Neural progenitor cell (in vitro differentiated cells): ENCODE data around the gene B4GALNT3. TPM values are rescaled to one million over a fixed set of nuclear protein-coding genes. Genes with fewer than 3 reads are reported as not detected.

Source experiments
- DNase-seq: peaks from one replicate; pipeline ENCODE4 v3.0.0-alpha.2; 2016; ENCODE audit warnings: low spot score
- H2AFZ ChIP-seq: fragments of 200-600 bp; sonication (generic); replicated peaks from 2 replicates; pipeline ENCODE4 v1.6.1; 2016; ENCODE audit warnings: antibody characterized with exemption
- H3F3A ChIP-seq: fragments of 200-600 bp; sonication (generic); 2 replicates; pipeline ENCODE4 v1.6.1; 2016; ENCODE audit warnings: antibody characterized with exemption, low read depth
- H3K27ac ChIP-seq: fragments of 200-600 bp; sonication (generic); 2 replicates; pipeline ENCODE4 v1.5.1; 2016; ENCODE audit warnings: mild to moderate bottlenecking
- H3K27me3 ChIP-seq: fragments of 200-600 bp; sonication (generic); 2 replicates; pipeline ENCODE4 v1.6.1; 2016; ENCODE audit warnings: mild to moderate bottlenecking, moderate library complexity
- H3K36me3 ChIP-seq: fragments of 200-600 bp; sonication (generic); 2 replicates; pipeline ENCODE4 v1.5.1; 2016
- H3K4me1 ChIP-seq: fragments of 200-600 bp; sonication (generic); 2 replicates; pipeline ENCODE4 v1.6.1; 2016; ENCODE audit warnings: mixed run types
- H3K4me2 ChIP-seq: fragments of 200-600 bp; sonication (generic); 2 replicates; pipeline ENCODE4 v1.6.1; 2016
- H3K4me3 ChIP-seq: fragments of 200-600 bp; sonication (generic); 2 replicates; pipeline ENCODE4 v1.5.1; 2016
- H3K79me2 ChIP-seq: fragments of 200-600 bp; sonication (generic); 2 replicates; pipeline ENCODE4 v1.6.1; 2016; ENCODE audit warnings: low read depth
- H3K9ac ChIP-seq: fragments of 200-600 bp; sonication (generic); 2 replicates; pipeline ENCODE4 v1.6.1; 2016
- H3K9me3 ChIP-seq: fragments of 200-600 bp; sonication (generic); 2 replicates; pipeline ENCODE4 v1.5.1; 2016; ENCODE audit warnings: low read depth
- H4K20me1 ChIP-seq: fragments of 200-600 bp; sonication (generic); 2 replicates; pipeline ENCODE4 v1.6.1; 2016; ENCODE audit warnings: low read depth
- H3K27ac Mint-ChIP-seq: 3 replicates; pipeline ENCODE4 v1.8.0; 2021; ENCODE audit warnings: mixed read lengths
- H3K27me3 Mint-ChIP-seq: 2 replicates; pipeline ENCODE4 v1.8.0; 2022; ENCODE audit warnings: low read depth, mild to moderate bottlenecking, inconsistent platforms, moderate library complexity, mixed read lengths; ENCODE audit not compliant: insufficient read depth
- H3K36me3 Mint-ChIP-seq: 3 replicates; pipeline ENCODE4 v1.8.0; 2021; ENCODE audit warnings: mixed read lengths
- H3K4me1 Mint-ChIP-seq: 3 replicates; pipeline ENCODE4 v1.8.0; 2021; ENCODE audit warnings: mixed read lengths
- H3K4me3 Mint-ChIP-seq: 3 replicates; pipeline ENCODE4 v1.8.0; 2021; ENCODE audit warnings: mild to moderate bottlenecking, moderate library complexity, mixed read lengths
- H3K9me3 Mint-ChIP-seq: 3 replicates; pipeline ENCODE4 v1.8.0; 2020; ENCODE audit warnings: mixed read lengths
- EZH2 ChIP-seq: fragments of 200-600 bp; sonication (generic); IDR thresholded peaks from 2 replicates; pipeline ENCODE4 v1.6.1; 2017; ENCODE audit warnings: antibody characterized with exemption, mild to moderate bottlenecking, moderate library complexity
- EZH2phosphoT487 ChIP-seq: fragments of 200-600 bp; sonication (generic); IDR thresholded peaks from 2 replicates; pipeline ENCODE4 v1.6.1; 2017; ENCODE audit warnings: antibody characterized with exemption
- total RNA-seq: library from RNA; depleted of rRNA; stranded (reverse); fragments of >200 nt; gene quantifications from 2 replicates; pipeline ENCODE4 v1.2.3, GENCODE V29; 2015; ENCODE audit warnings: low replicate concordance
- TF ChIP-seq, protein P1 (sequence below): fragments of 200-600 bp; sonication (generic); IDR thresholded peaks from 2 replicates; pipeline ENCODE4 v1.5.1; 2017; ENCODE audit warnings: antibody characterized with exemption, mild to moderate bottlenecking

The B4GALNT3 gene
- total RNA-seq, 1 donor from 2014 or later: 29.0 TPM

- H4K20me1 ChIP-seq: no peaks in the 10 kb centered on the region
- no peak overlapping the region for H3K4me2 ChIP-seq
- H3K4me1 Mint-ChIP-seq: peaks cover 6% of the 10 kb centered on the region
- H3K9me3 Mint-ChIP-seq: peaks cover 18% of the 10 kb centered on the region
- no peaks in the 10 kb centered on the region for H3K9me3 ChIP-seq
- no peak overlapping the region for H3K4me3 ChIP-seq
- H3K27me3 Mint-ChIP-seq: peaks cover 7% of the 10 kb centered on the region
- H2AFZ ChIP-seq: no peak overlapping the region
- peaks cover 6% of the 10 kb centered on the region for H3K4me1 ChIP-seq
- H3K79me2 ChIP-seq: no peaks in the 10 kb centered on the region
- no peaks in the 10 kb centered on the region for H3K36me3 ChIP-seq
- no peaks in the 10 kb centered on the region for H3K27me3 ChIP-seq
- no peak overlapping the region for H3K4me3 Mint-ChIP-seq
- H3K27ac ChIP-seq: no peak overlapping the region
- H3K9ac ChIP-seq: no peak overlapping the region
- no peaks in the 10 kb centered on the region for H3K36me3 Mint-ChIP-seq
- no peak for DNase-seq
- no peaks in the 10 kb centered on the region for H3F3A ChIP-seq
- H3K27ac Mint-ChIP-seq: peak overlapping the region; percentile 42
- TF ChIP-seq EZH2: no peak
- TF ChIP-seq, protein P1, sequence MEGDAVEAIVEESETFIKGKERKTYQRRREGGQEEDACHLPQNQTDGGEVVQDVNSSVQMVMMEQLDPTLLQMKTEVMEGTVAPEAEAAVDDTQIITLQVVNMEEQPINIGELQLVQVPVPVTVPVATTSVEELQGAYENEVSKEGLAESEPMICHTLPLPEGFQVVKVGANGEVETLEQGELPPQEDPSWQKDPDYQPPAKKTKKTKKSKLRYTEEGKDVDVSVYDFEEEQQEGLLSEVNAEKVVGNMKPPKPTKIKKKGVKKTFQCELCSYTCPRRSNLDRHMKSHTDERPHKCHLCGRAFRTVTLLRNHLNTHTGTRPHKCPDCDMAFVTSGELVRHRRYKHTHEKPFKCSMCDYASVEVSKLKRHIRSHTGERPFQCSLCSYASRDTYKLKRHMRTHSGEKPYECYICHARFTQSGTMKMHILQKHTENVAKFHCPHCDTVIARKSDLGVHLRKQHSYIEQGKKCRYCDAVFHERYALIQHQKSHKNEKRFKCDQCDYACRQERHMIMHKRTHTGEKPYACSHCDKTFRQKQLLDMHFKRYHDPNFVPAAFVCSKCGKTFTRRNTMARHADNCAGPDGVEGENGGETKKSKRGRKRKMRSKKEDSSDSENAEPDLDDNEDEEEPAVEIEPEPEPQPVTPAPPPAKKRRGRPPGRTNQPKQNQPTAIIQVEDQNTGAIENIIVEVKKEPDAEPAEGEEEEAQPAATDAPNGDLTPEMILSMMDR: no peak
- TF ChIP-seq EZH2phosphoT487: no peak
Measured at GRCh38 chr12:533718-534117, 74.0 kb downstream of the B4GALNT3 start.

GRCh38 chr12:534216-534615 is 74.5 kb downstream of the B4GALNT3 start:
- H3K4me3 Mint-ChIP-seq: no peak overlapping the region
- Histone ChIP-seq H3K9ac (no peak overlapping the region), H3K79me2 (no peaks in the 10 kb centered on the region), H3K27ac (no peak overlapping the region), H3F3A (no peaks in the 10 kb centered on the region), H4K20me1 (no peaks in the 10 kb centered on the region), H2AFZ (no peak overlapping the region), H3K27me3 (no peaks in the 10 kb centered on the region), H3K36me3 (no peaks in the 10 kb centered on the region), H3K4me1 (peaks cover 6% of the 10 kb centered on the region), H3K4me2 (no peak overlapping the region), H3K4me3 (no peak overlapping the region), H3K9me3 (no peaks in the 10 kb centered on the region)
- peaks cover 15% of the 10 kb centered on the region for H3K9me3 Mint-ChIP-seq
- TF ChIP-seq, protein P1: no peak
- no peak overlapping the region for H3K27ac Mint-ChIP-seq
- DNase-seq: no peak
- H3K4me1 Mint-ChIP-seq: peaks cover 8% of the 10 kb centered on the region
- H3K36me3 Mint-ChIP-seq: no peaks in the 10 kb centered on the region
- peaks cover 5% of the 10 kb centered on the region for H3K27me3 Mint-ChIP-seq

DNA sequence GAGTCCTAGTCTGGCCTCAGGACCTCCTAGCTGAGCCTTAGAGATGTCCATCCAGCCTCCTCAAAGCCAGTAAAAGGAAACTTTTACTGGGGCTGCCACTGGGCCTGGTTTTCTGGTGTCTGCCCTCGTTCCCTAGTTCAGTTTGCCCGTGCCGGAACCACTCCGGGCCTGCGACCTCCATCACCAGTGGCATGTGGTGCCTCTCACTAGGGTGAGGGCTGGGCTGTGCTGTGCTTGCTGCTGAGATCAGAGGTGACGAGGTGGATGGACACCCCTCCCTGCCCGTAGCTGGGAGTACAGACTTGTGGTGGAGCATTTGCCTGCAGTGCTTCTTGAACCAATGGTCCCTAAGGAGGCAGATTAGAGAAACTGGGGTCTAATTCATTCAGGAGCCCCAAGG is 75.7 kb downstream of the B4GALNT3 start:
- Mint-ChIP-seq H3K4me1 (peaks cover 12% of the 10 kb centered on the region), H3K27ac (no peak overlapping the region), H3K9me3 (peaks cover 11% of the 10 kb centered on the region), H3K4me3 (no peak overlapping the region), H3K27me3 (peaks cover 4% of the 10 kb centered on the region), H3K36me3 (no peaks in the 10 kb centered on the region)
- Histone ChIP-seq H3K79me2 (no peaks in the 10 kb centered on the region), H3K9ac (no peak overlapping the region), H2AFZ (no peak overlapping the region), H3K4me2 (no peak overlapping the region), H3K27ac (no peak overlapping the region), H4K20me1 (no peaks in the 10 kb centered on the region), H3K9me3 (no peaks in the 10 kb centered on the region), H3K27me3 (no peaks in the 10 kb centered on the region), H3F3A (peaks cover 1% of the 10 kb centered on the region), H3K4me3 (no peak overlapping the region), H3K4me1 (peaks cover 9% of the 10 kb centered on the region), H3K36me3 (no peaks in the 10 kb centered on the region)
- DNase-seq: no peak
- TF ChIP-seq EZH2: no peak
- TF ChIP-seq, protein P1: no peak
- TF ChIP-seq EZH2phosphoT487: no peak
